ENCODE data around the gene DCC. TPM values are rescaled to one million over a fixed set of nuclear protein-coding genes. Genes with fewer than 3 reads are reported as not detected.

DCC gene
- total and polyA plus RNA-seq, 2 of the 8 experiments (the other 6 are each of a cell fraction or from before 2014, with no cell fraction given) = 0.14 to 1.4 TPM

- no peak overlapping the region for H3K18ac ChIP-seq (ENCODE audit: extremely low read depth, low read length)
- 97% methylated on average over 3 of the region's 3 CpGs; no CpG with 5 or more reads in 1 of the 2 experiments for WGBS, 2 experiments (ENCODE audit: extremely low coverage in 1 of 2, insufficient coverage in 1 of 2, insufficient read length in 1 of 2, insufficient replicate concordance in 2 of 2, low coverage in 1 of 2, low lambda C conversion rate in 2 of 2, missing lambda C conversion rate in 1 of 2)
- TF ChIP-seq HDAC6 (IDR thresholded peaks at IDR 0.05; ENCODE audit: low read depth, low read length) (no peak), ATF2 (IDR thresholded peaks at IDR 0.05; ENCODE audit: low read length) (no peak)
Observed at GRCh38 chr18:52764316-52764715, 424.3 kb downstream of the DCC start.

More at GRCh38 chr18:52764316-52764715, 424.3 kb downstream of the DCC start:
- Histone ChIP-seq H3K14ac (ENCODE audit: insufficient read length) (no peak overlapping the region), H3K56ac (replicated peaks; ENCODE audit: insufficient read length, low read depth, low read length) (no peak overlapping the region), H3K9ac (replicated peaks in 1 of 4; ENCODE audit: extremely low read depth in 1 of 4, low read depth in 3 of 4, low read length in 3 of 4) (no peak overlapping the region), H2BK5ac (ENCODE audit: low read depth, low read length) (no peak overlapping the region), H2BK20ac (ENCODE audit: low read length) (no peak overlapping the region), H3K4me2 (ENCODE audit: insufficient read depth in 1 of 2, low read depth in 2 of 2, low read length in 2 of 2) (no peak overlapping the region), H3K79me2 (ENCODE audit: control insufficient read depth in 1 of 2, insufficient read depth in 2 of 2, low read length in 2 of 2) (no peaks in the 10 kb centered on the region), H2AFZ (ENCODE audit: low read length) (no peak overlapping the region), H2AK5ac (ENCODE audit: low read depth, low read length) (no peak overlapping the region), H4K20me1 (replicated peaks in 1 of 2; ENCODE audit: control insufficient read depth in 1 of 2, insufficient read depth in 2 of 2, low read length in 2 of 2) (no peaks in the 10 kb centered on the region), H3K4me1 (replicated peaks in 1 of 4; ENCODE audit: control insufficient read depth in 3 of 4, insufficient read depth in 4 of 4, low read length in 3 of 4) (no peaks in the 10 kb centered on the region), H4K91ac (replicated peaks; ENCODE audit: insufficient read length, low read length) (no peak overlapping the region), H2BK15ac (ENCODE audit: low read length) (no peak overlapping the region), H4K8ac (ENCODE audit: extremely low read depth, insufficient read depth, low read length) (no peak overlapping the region), H3K27ac (ENCODE audit: low read depth, low read length) (no peak overlapping the region), H3K27me3 (replicated peaks in 1 of 4; ENCODE audit: control insufficient read depth in 3 of 4, extremely low read depth in 1 of 4, insufficient read depth in 3 of 4, low read length in 3 of 4) (no peaks in the 10 kb centered on the region), H3K4ac (replicated peaks; ENCODE audit: insufficient read length, low read depth, low read length) (no peak overlapping the region), H3K36me3 (ENCODE audit: control insufficient read depth in 2 of 4, insufficient read depth in 4 of 4, low read length in 3 of 4) (no peaks in the 10 kb centered on the region), H3K23me2 (ENCODE audit: low read depth, low read length) (no peaks in the 10 kb centered on the region), H2BK120ac (replicated peaks; ENCODE audit: low read depth, low read length) (no peak overlapping the region), H3K9me3 (ENCODE audit: insufficient read depth in 2 of 2, low read depth in 1 of 2, low read length in 1 of 2) (peaks cover 0 to 3% of the 10 kb centered on the region in 2 experiments; a peak in 1 of 4 replicates), H2BK12ac (ENCODE audit: low read depth, low read length) (no peak overlapping the region), H3K4me3 (ENCODE audit: extremely low read depth in 1 of 4, insufficient read depth in 2 of 4, low read depth in 3 of 4, low read length in 4 of 4) (no peak overlapping the region), H3K23ac (ENCODE audit: insufficient read length) (no peak overlapping the region), H4K5ac (ENCODE audit: insufficient read length, low read depth, low read length) (no peak overlapping the region), H3K79me1 (ENCODE audit: low read depth, low read length) (no peaks in the 10 kb centered on the region)
- ChIA-PET POLR2A (ENCODE audit: partially characterized antibody) (no interaction called here), CTCF (ENCODE audit: partially characterized antibody) (interaction anchor here (0.7 kb wide), 1 partner anchor 34 kb away, joined by 3 read pairs; no protein-coding TSS in a partner anchor)
- DNase-seq (ENCODE audit: low read depth in 1 of 2, low spot score in 2 of 2) = no peak
- no peak for FAIRE-seq

Measured in H1 (cell line).